ENCODE results near the gene KCNJ1.

KCNJ1 gene

GRCh38 chr11:128872594-128872993 lies 5.5 kb upstream of the KCNJ1 start:
- no peak overlapping the region for H3K4me3 ChIP-seq (ENCODE audit: low read depth, low read length)
- no peak for TF ChIP-seq CTCF (IDR thresholded peaks at IDR 0.05; ENCODE audit: insufficient read depth, low read depth, low read length, missing control alignments)
- no peak for DNase-seq (ENCODE audit: low read depth)

- DNase-seq (ENCODE audit: low read depth), result no peak
- TF ChIP-seq CTCF (IDR thresholded peaks at IDR 0.05; ENCODE audit: insufficient read depth, low read depth, low read length, missing control alignments), result no peak
- H3K4me3 ChIP-seq (ENCODE audit: low read depth, low read length), result no peak overlapping the region
Observed at GRCh38 chr11:128872094-128872493, 5.0 kb upstream of the KCNJ1 start.

GRCh38 chr11:128871168-128871610 lies 4.1 kb upstream of the KCNJ1 start:
- no peak for DNase-seq (ENCODE audit: low read depth)
- TF ChIP-seq CTCF (IDR thresholded peaks at IDR 0.05; ENCODE audit: insufficient read depth, low read depth, low read length, missing control alignments), result no peak
- H3K4me3 ChIP-seq (ENCODE audit: low read depth, low read length), result no peak overlapping the region

GRCh38 chr11:128868841-128869671 lies 2.0 kb upstream of the KCNJ1 start:
- DNase-seq (ENCODE audit: low read depth), result no peak
- TF ChIP-seq CTCF (IDR thresholded peaks at IDR 0.05; ENCODE audit: insufficient read depth, low read depth, low read length, missing control alignments), result no peak
- H3K4me3 ChIP-seq (ENCODE audit: low read depth, low read length), result no peak overlapping the region

GRCh38 chr11:128865490-128865889 lies 1.6 kb downstream of the KCNJ1 start:
- no peak for DNase-seq (ENCODE audit: low read depth)
- no peak for TF ChIP-seq CTCF (IDR thresholded peaks at IDR 0.05; ENCODE audit: insufficient read depth, low read depth, low read length, missing control alignments)
- no peak overlapping the region for H3K4me3 ChIP-seq (ENCODE audit: low read depth, low read length)

- no peak for DNase-seq (ENCODE audit: low read depth)
- no peak for TF ChIP-seq CTCF (IDR thresholded peaks at IDR 0.05; ENCODE audit: insufficient read depth, low read depth, low read length, missing control alignments)
- H3K4me3 ChIP-seq (ENCODE audit: low read depth, low read length), result no peak overlapping the region
Observed at GRCh38 chr11:128862908-128863660, 4.0 kb downstream of the KCNJ1 start.
